Activated CD4-positive, alpha-beta T cell treated with anti-CD3 and anti-CD28 coated beads, Interleukin-2, amount 10 ng/mL, durations not matched to agents 7 days and 5 days (primary cell): ENCODE measurements around the gene GNGT2. TPM values are rescaled to one million over a fixed set of nuclear protein-coding genes. Genes with fewer than 3 reads are reported as not detected.
A peak's percentile ranks its signal among the peaks of the same experiment; 100 is the strongest.
"Not testable (repeated sequence)": the region's sequence is repeated elsewhere in the genome, so short reads cannot be mapped to it uniquely, and the experiment has no call there.

Experiments used
- CTCF ChIA-PET: fragments of 350-600 bp; sonication (Branson Sonifier 250); formaldehyde crosslinking; loops from one replicate; lab custom pipeline; 2021; ENCODE audit warnings: antibody characterized with exemption; lab: Charles Lee
- POLR2A ChIA-PET: fragments of 350-600 bp; sonication (Branson Sonifier 250); formaldehyde crosslinking; loops from one replicate; lab custom pipeline; 2021; ENCODE audit warnings: antibody characterized with exemption; lab: Charles Lee
- DNase-seq: peaks from one replicate; pipeline ENCODE4 v3.0.0-alpha.2; 2020
- H3K27ac Mint-ChIP-seq: one replicate; pipeline ENCODE4 v1.8.0; 2021; ENCODE audit warnings: mild to moderate bottlenecking, moderate library complexity, mixed read lengths
- H3K27me3 Mint-ChIP-seq: one replicate; pipeline ENCODE4 v1.8.0; 2021; ENCODE audit warnings: mixed read lengths
- H3K36me3 Mint-ChIP-seq: one replicate; pipeline ENCODE4 v1.8.0; 2021; ENCODE audit warnings: low read depth, mixed read lengths
- H3K4me1 Mint-ChIP-seq: one replicate; pipeline ENCODE4 v1.8.0; 2021; ENCODE audit warnings: mixed read lengths
- H3K4me3 Mint-ChIP-seq: one replicate; pipeline ENCODE4 v1.8.0; 2021; ENCODE audit warnings: mild to moderate bottlenecking, moderate library complexity, mixed read lengths
- H3K9me3 Mint-ChIP-seq: one replicate; pipeline ENCODE4 v1.8.0; 2021; ENCODE audit warnings: mixed read lengths
- total RNA-seq, 2 experiments: library from RNA; stranded (reverse); gene quantifications; one replicate each; pipeline ENCODE4 v1.2.3, GENCODE V29; 2021

The GNGT2 gene
- total RNA-seq, 2 experiments from 2014 or later, result 15.0 to 15.9 TPM

GRCh38 chr17:49180998-49181635 lies 29.3 kb downstream of the GNGT2 start:
- CTCF ChIA-PET, result interaction anchor here (0.6 to 2.4 kb wide), 6 partner anchors 9 to 1971 kb away, joined by 3 to 17 read pairs (median 6); partner anchors contain the start of gene PHOSPHO1
- H3K4me3 Mint-ChIP-seq, result no peak overlapping the region
- H3K36me3 Mint-ChIP-seq, result peaks cover 15% of the 10 kb centered on the region
- no peak overlapping the region for H3K27ac Mint-ChIP-seq
- H3K4me1 Mint-ChIP-seq, result peaks cover 4% of the 10 kb centered on the region
- POLR2A ChIA-PET, result no interaction called here
- peaks cover 25% of the 10 kb centered on the region for H3K9me3 Mint-ChIP-seq
- H3K27me3 Mint-ChIP-seq, result peaks cover 7% of the 10 kb centered on the region
- DNase-seq, result no peak

DNA sequence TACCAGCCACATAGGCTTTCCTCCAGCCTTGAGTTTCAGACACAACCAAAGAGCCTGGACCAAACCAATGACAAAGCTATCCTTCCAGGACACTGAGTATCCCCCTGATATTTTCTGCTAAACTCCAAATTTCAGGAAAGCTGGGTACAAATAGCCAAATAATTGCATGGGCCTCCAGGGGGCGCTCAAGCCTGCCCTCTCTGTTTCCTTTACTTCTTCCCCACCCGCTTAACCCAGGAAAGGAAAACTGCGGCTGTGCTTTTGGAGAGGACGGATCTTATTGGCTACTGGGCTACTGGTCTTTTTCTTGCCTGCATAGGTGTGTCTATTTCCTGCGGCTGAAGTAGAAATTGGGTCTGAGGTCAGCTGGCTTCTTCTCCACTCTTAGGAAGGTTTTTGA lies 30.1 kb downstream of the GNGT2 start:
- ChIA-PET CTCF (interaction anchor here (0.6 to 2.4 kb wide), 9 partner anchors 9 to 1971 kb away, joined by 3 to 17 read pairs (median 4); partner anchors contain the start of gene PHOSPHO1), POLR2A (no interaction called here)
- H3K36me3 Mint-ChIP-seq, result peaks cover 11% of the 10 kb centered on the region
- peaks cover 11% of the 10 kb centered on the region for H3K27me3 Mint-ChIP-seq
- peaks cover 25% of the 10 kb centered on the region for H3K9me3 Mint-ChIP-seq
- DNase-seq, result peak; percentile 65
- H3K4me1 Mint-ChIP-seq, result peaks cover 4% of the 10 kb centered on the region
- H3K27ac Mint-ChIP-seq, result no peak overlapping the region
- H3K4me3 Mint-ChIP-seq, result no peak overlapping the region

GRCh38 chr17:49175978-49176377 lies 34.4 kb downstream of the GNGT2 start:
- Mint-ChIP-seq H3K9me3 (peaks cover 20% of the 10 kb centered on the region), H3K27me3 (peaks cover 32% of the 10 kb centered on the region)
- CTCF ChIA-PET, result interaction anchor here (0.6 kb wide), 1 partner anchor 1806 kb away, joined by 3 read pairs; no protein-coding TSS in a partner anchor
- H3K4me3 Mint-ChIP-seq, H3K27ac Mint-ChIP-seq, DNase-seq, H3K36me3 Mint-ChIP-seq, POLR2A ChIA-PET, H3K4me1 Mint-ChIP-seq: not testable (repeated sequence)

GRCh38 chr17:49170711-49171110 lies 39.7 kb downstream of the GNGT2 start:
- H3K4me3 Mint-ChIP-seq, POLR2A ChIA-PET, DNase-seq, H3K27ac Mint-ChIP-seq, H3K36me3 Mint-ChIP-seq, H3K4me1 Mint-ChIP-seq: not testable (repeated sequence)
- H3K27me3 Mint-ChIP-seq, result peaks cover 56% of the 10 kb centered on the region
- CTCF ChIA-PET, result interaction anchor here (1.1 to 1.4 kb wide), 2 partner anchors 9 to 51 kb away, joined by 3 to 4 read pairs; no protein-coding TSS in a partner anchor
- H3K9me3 Mint-ChIP-seq, result peaks cover 11% of the 10 kb centered on the region

- ChIA-PET POLR2A (no interaction called here), CTCF (no interaction called here)
- Mint-ChIP-seq H3K27ac (no peak overlapping the region), H3K27me3 (peaks cover 56% of the 10 kb centered on the region), H3K36me3 (no peaks in the 10 kb centered on the region), H3K9me3 (peaks cover 7% of the 10 kb centered on the region), H3K4me1 (no peaks in the 10 kb centered on the region), H3K4me3 (no peak overlapping the region)
- no peak for DNase-seq
These were observed 40.2 kb downstream of the GNGT2 start for GRCh38 chr17:49170216-49170615.

- Mint-ChIP-seq H3K4me3 (no peak overlapping the region), H3K36me3 (no peaks in the 10 kb centered on the region), H3K9me3 (no peaks in the 10 kb centered on the region), H3K27me3 (peaks cover 58% of the 10 kb centered on the region), H3K4me1 (no peaks in the 10 kb centered on the region), H3K27ac (no peak overlapping the region)
- no peak for DNase-seq
- ChIA-PET POLR2A (no interaction called here), CTCF (no interaction called here)
These were observed 41.7 kb downstream of the GNGT2 start for GRCh38 chr17:49168706-49169105.

DNA sequence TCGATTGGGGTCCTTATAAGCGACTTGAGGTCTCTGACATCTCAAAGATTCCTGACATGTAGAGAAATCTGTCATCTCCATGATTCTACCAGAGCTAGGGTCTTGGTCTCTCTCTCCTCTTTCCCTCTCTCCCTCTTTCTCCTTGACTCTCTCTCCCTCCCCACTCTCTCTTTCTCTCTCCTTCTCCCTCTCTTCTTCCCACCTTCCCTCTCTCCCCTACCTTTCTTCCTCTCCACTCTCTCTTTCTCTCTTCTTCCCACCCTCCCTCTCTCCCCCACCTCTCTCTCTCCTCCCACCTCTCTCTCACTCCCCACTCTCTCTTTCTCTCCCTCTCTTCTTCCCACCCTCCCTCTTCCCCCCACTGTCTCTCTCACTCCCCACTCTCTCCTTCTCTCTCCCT lies 45.2 kb downstream of the GNGT2 start:
- no peak overlapping the region for H3K4me3 Mint-ChIP-seq
- no peaks in the 10 kb centered on the region for H3K4me1 Mint-ChIP-seq
- H3K9me3 Mint-ChIP-seq, result no peaks in the 10 kb centered on the region
- no peaks in the 10 kb centered on the region for H3K36me3 Mint-ChIP-seq
- H3K27ac Mint-ChIP-seq, result no peak overlapping the region
- ChIA-PET CTCF (no interaction called here), POLR2A (no interaction called here)
- DNase-seq, result no peak
- peaks cover 38% of the 10 kb centered on the region for H3K27me3 Mint-ChIP-seq

DNA sequence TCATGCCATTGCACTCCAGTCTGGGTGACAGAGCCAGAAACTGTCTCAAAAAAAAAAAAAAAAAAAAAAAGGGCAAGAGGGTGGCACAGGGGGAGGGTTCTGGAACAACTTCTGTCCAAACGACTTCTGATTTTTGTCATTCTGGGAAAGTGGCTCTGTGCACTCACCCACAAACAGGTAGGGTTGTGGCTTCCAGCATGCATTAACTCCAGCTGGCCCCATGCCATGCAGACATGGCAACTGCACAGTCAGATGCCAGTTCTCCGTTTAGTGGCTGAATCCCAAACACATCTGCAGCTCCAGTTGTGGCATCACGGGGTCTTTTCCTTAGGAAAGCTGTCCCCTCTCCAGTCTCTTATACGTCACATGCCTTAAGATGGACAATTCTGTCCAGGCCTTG lies 47.5 kb downstream of the GNGT2 start:
- H3K27me3 Mint-ChIP-seq, result peaks cover 37% of the 10 kb centered on the region
- H3K27ac Mint-ChIP-seq, result no peak overlapping the region
- H3K9me3 Mint-ChIP-seq, result no peaks in the 10 kb centered on the region
- H3K4me3 Mint-ChIP-seq, result no peak overlapping the region
- no peak for DNase-seq
- no peaks in the 10 kb centered on the region for H3K36me3 Mint-ChIP-seq
- ChIA-PET POLR2A (no interaction called here), CTCF (no interaction called here)
- H3K4me1 Mint-ChIP-seq, result no peaks in the 10 kb centered on the region

DNA sequence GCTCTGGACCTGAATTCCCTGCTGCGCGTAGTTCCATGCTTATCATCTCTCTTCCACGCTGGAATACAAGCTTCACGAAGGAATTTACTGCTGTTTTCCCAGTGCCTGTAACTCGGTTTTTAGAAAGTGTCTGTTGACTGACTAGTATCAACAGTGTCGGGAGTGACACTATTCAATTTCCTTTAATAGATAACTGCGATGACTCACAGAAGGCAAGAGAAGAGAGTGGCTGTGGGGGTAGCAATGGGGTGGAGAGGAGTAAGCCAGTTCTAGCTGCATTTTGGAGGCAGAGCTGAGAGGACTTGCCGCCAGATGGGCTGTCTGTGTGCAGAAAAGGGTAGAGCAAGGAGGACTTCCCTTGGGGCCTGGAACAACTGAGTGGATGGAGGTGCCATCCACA lies 52.6 kb downstream of the GNGT2 start:
- Mint-ChIP-seq H3K27ac (no peak overlapping the region), H3K9me3 (no peaks in the 10 kb centered on the region)
- CTCF ChIA-PET, result interaction anchor here (0.6 kb wide), 2 partner anchors 73 to 96 kb away, joined by 3 read pairs; partner anchors contain the start of gene PHOSPHO1

GRCh38 chr17:49156256-49156655 lies 54.1 kb downstream of the GNGT2 start:
- POLR2A ChIA-PET, result no interaction called here
- Mint-ChIP-seq H3K27ac (no peak overlapping the region), H3K27me3 (peaks cover 31% of the 10 kb centered on the region), H3K36me3 (no peaks in the 10 kb centered on the region), H3K4me1 (no peaks in the 10 kb centered on the region), H3K9me3 (no peaks in the 10 kb centered on the region), H3K4me3 (no peak overlapping the region)
- no peak for DNase-seq
- CTCF ChIA-PET, result no interaction called here

More for the DNA sequence above, 52.6 kb downstream of the GNGT2 start:
- no peaks in the 10 kb centered on the region for H3K36me3 Mint-ChIP-seq
- POLR2A ChIA-PET, result no interaction called here
- H3K4me1 Mint-ChIP-seq, result no peaks in the 10 kb centered on the region
- H3K27me3 Mint-ChIP-seq, result peaks cover 31% of the 10 kb centered on the region
- no peak for DNase-seq
- H3K4me3 Mint-ChIP-seq, result no peak overlapping the region

Other genes with a start within 250 kb of the GNGT2 start
- gene GIP, start 242.0 kb downstream of the GNGT2 start, total RNA-seq, result not detected
- gene IGF2BP1, start 213.2 kb downstream of the GNGT2 start, total RNA-seq, result under 1 TPM in 1 of 2 experiments, not detected in 1; 0.04 TPM
- gene B4GALNT2, start 77.8 kb downstream of the GNGT2 start, total RNA-seq, result not detected
- 10 to 100 TPM; 58.4 to 59.4 TPM for gene ABI3, start 133 bp upstream of the GNGT2 start, total RNA-seq
- not detected for gene PHOSPHO1, start 20.2 kb upstream of the GNGT2 start, total RNA-seq
- 10 to 100 TPM; 32.1 to 36.2 TPM for gene ZNF652, start 151.7 kb upstream of the GNGT2 start, total RNA-seq
- 100 to 1,000 TPM; 132 to 153 TPM for gene PHB1, start 204.3 kb upstream of the GNGT2 start, total RNA-seq